Measurements from ENCODE around the gene ARFGEF2. TPM values are rescaled to one million over a fixed set of nuclear protein-coding genes. Genes with fewer than 3 reads are reported as not detected.
"Not testable (repeated sequence)": the region's sequence is repeated elsewhere in the genome, so short reads cannot be mapped to it uniquely, and the experiment has no call there.

Gene ARFGEF2
- total RNA-seq, 1 donor from 2014 or later = 26.5 TPM

GRCh38 chr20:49030954-49031619, 109.6 kb downstream of the ARFGEF2 start:
- ATAC-seq (peak; percentile 65), DNase-seq (ENCODE audit: low spot score) (no peak)
- intact Hi-C loops (cut with DNase I) = no loop called here

GRCh38 chr20:49032455-49032854, 110.9 kb downstream of the ARFGEF2 start:
- DNase-seq (ENCODE audit: low spot score) = no peak
- no peak for ATAC-seq
- intact Hi-C loops (cut with DNase I) = no loop called here

- ATAC-seq = no peak
- intact Hi-C loops (cut with DNase I) = no loop called here
- no peak for DNase-seq (ENCODE audit: low spot score)
Observed at GRCh38 chr20:49034070-49034732, 112.7 kb downstream of the ARFGEF2 start.

GRCh38 chr20:49037962-49038387, 116.5 kb downstream of the ARFGEF2 start:
- DNase-seq (ENCODE audit: low spot score) = no peak
- intact Hi-C loops (cut with DNase I) = no loop called here
- no peak for ATAC-seq

GRCh38 chr20:49039854-49040253, 118.3 kb downstream of the ARFGEF2 start:
- ATAC-seq (no peak), DNase-seq (ENCODE audit: low spot score) (no peak)
- intact Hi-C loops (cut with DNase I) = no loop called here

- ATAC-seq (no peak), DNase-seq (ENCODE audit: low spot score) (no peak)
- intact Hi-C loops (cut with DNase I) = no loop called here
Observed at GRCh38 chr20:49043000-49043399, 121.5 kb downstream of the ARFGEF2 start.

- DNase-seq (ENCODE audit: low spot score) = peak; percentile 68
- intact Hi-C loops (cut with DNase I) = no loop called here
- ATAC-seq = peak; percentile 5
Observed at GRCh38 chr20:49045440-49046086, 124.1 kb downstream of the ARFGEF2 start.

GRCh38 chr20:49046087-49046900, 124.8 kb downstream of the ARFGEF2 start, which contains the start of gene CSE1L:
CSE1L (plus strand) TSS chr20:49046312; CDS start chr20:49058464, 12,152 bp downstream.
- peak; percentile 98 for ATAC-seq
- intact Hi-C loops (cut with DNase I) = no loop called here

GRCh38 chr20:49052334-49052733, 130.8 kb downstream of the ARFGEF2 start:
- no peak for ATAC-seq
- no peak for DNase-seq (ENCODE audit: low spot score)
- intact Hi-C loops (cut with DNase I) = no loop called here

More at GRCh38 chr20:49046087-49046900, 124.8 kb downstream of the ARFGEF2 start, which contains the start of gene CSE1L:
- DNase-seq (ENCODE audit: low spot score) = peak; percentile 96

GRCh38 chr20:49054056-49054643, 132.6 kb downstream of the ARFGEF2 start:
- ATAC-seq = no peak
- no peak for DNase-seq (ENCODE audit: low spot score)
- intact Hi-C loops (cut with DNase I) = no loop called here

- no peak for DNase-seq (ENCODE audit: low spot score)
- ATAC-seq = no peak
- intact Hi-C loops (cut with DNase I) = loop anchor here (5.0 kb wide), 1 partner anchor 1796 kb away; no protein-coding TSS in a partner anchor
Observed at GRCh38 chr20:49063279-49063678, 141.8 kb downstream of the ARFGEF2 start.

- DNase-seq (ENCODE audit: low spot score) = no peak
- intact Hi-C loops (cut with DNase I) = no loop called here
- no peak for ATAC-seq
Observed at GRCh38 chr20:49074521-49074920, 153.0 kb downstream of the ARFGEF2 start.

- intact Hi-C loops (cut with DNase I) = no loop called here
- ATAC-seq (no peak), DNase-seq (ENCODE audit: low spot score) (no peak)
Observed at GRCh38 chr20:49078310-49078709, 156.8 kb downstream of the ARFGEF2 start.

GRCh38 chr20:49082295-49082694, 160.8 kb downstream of the ARFGEF2 start:
- DNase-seq (ENCODE audit: low spot score); intact Hi-C loops (cut with DNase I); ATAC-seq: not testable (repeated sequence)

Other genes starting within 250 kb of the ARFGEF2 start
- 33.9 TPM for gene PREX1, start 93.7 kb upstream of the ARFGEF2 start, total RNA-seq
- 39.5 TPM for gene CSE1L, start 124.6 kb downstream of the ARFGEF2 start, total RNA-seq

Data from sciatic nerve (tissue), 2 donors.